ENCODE measurements around the gene FEM1A.
"Not testable (repeated sequence)": the region's sequence is repeated elsewhere in the genome, so short reads cannot be mapped to it uniquely, and the experiment has no call there.

The FEM1A gene

DNA sequence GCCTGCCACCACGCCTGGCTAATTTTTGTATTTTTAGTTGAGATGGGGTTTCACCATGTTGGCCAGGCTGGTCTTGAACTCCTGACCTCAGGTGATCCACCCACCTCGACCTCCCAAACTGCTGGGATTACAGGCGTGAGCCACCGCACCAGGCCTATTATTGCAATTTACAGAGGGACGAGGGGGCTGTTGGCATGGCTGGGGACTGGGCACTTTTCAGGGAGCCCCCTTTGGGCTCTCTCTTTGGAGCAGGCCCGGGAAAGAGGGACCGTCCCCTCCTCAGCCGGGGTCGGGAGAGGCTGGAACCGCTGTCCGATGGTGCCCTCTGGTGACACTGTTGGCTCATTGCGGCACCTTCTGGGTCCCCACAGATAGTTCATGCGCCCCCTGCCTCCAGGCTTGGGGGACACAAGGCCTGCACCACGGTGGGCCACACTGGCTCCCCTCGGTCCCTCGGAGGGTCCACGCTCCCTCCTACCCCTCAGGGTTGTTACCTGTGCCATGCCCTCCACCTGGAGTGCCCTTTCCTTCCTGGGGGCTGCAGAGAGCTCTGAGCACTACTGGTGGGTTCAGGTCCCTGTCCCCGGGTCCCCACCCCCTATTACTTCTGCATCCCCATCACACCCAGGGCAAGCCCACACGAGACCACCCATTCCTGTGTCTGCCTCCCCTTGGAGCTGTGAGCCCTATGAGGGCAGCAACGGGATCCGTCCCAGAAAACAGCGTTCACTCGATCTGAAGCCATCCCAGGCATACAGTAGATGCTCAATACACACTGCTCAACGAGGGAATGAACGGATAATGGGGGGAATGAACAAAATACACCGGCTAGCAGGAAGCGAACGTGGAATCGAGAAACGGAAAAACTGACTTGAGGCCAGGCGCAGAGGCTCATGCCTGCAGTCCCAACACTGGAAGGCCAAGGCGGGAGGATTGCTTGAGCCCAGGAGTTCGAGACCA, 12.5 kb downstream of the FEM1A start:
- peak; percentile 99 for TF ChIP-seq CTCF (IDR thresholded peaks at IDR 0.05; ENCODE audit: low read depth, low read length)
- Histone ChIP-seq H3K27ac (no peak overlapping the region), H3K4me3 (ENCODE audit: low read depth, low read length) (no peak overlapping the region), H3K36me3 (peaks cover 1% of the 10 kb centered on the region; the same call in 1 of the 2 replicates), H3K9me3 (ENCODE audit: severe bottlenecking) (no peaks in the 10 kb centered on the region), H3K27me3 (ENCODE audit: insufficient read depth, low read depth, severe bottlenecking) (no peaks in the 10 kb centered on the region)
- DNase-seq = peak; percentile 82

DNA sequence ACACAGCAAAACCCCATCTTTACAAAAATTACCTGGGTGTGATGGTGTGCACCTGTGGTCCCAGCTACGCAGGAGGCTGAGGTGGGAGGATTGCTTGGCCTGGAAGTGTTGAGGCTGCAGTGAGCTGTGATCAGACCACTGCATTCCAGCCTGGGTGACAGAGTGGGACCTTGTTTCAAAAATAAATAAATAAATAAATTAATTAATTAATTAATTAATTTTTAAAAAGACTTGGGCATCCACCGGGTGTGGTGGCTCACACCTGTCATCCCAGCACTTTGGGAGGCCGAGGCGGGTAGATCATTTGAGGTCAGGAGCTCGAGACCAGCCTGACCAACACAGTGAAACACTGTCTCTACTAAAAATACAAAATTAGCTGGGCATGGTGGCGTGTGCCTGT, 13.6 kb downstream of the FEM1A start:
- not testable (repeated sequence) for H3K27ac ChIP-seq; H3K9me3 ChIP-seq (ENCODE audit: severe bottlenecking); H3K27me3 ChIP-seq (ENCODE audit: insufficient read depth, low read depth, severe bottlenecking); DNase-seq; H3K36me3 ChIP-seq; H3K4me3 ChIP-seq (ENCODE audit: low read depth, low read length)

DNA sequence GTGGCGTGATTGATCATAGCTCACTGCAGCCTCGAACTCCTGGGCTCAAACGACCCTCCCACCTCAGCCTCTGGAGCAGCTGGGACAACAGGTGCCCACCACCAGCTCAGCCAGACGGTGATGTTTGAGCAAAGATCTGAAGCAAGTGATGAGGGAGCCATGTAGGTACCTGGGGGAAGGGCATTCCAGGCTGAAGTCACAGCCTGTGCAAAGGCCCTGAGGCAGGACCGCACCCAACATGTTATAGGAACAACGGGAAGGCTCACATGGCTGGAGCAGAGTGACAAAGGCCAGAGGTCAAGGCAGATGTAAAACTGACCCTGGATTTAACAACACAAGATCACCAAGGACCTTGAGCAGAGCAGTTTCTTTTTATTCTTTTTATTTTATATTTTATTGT, 14.8 kb downstream of the FEM1A start:
- Histone ChIP-seq H3K4me3 (ENCODE audit: low read depth, low read length) (no peak overlapping the region), H3K27me3 (ENCODE audit: insufficient read depth, low read depth, severe bottlenecking) (no peaks in the 10 kb centered on the region), H3K36me3 (no peaks in the 10 kb centered on the region), H3K27ac (no peak overlapping the region), H3K9me3 (ENCODE audit: severe bottlenecking) (no peaks in the 10 kb centered on the region)
- TF ChIP-seq CTCF (IDR thresholded peaks at IDR 0.05; ENCODE audit: low read depth, low read length) = no peak
- DNase-seq = no peak

- no peak for TF ChIP-seq CTCF (IDR thresholded peaks at IDR 0.05; ENCODE audit: low read depth, low read length)
These were observed 15.7 kb downstream of the FEM1A start for GRCh38 chr19:4807188-4807587.

GRCh38 chr19:4811328-4812131, 20.0 kb downstream of the FEM1A start:
- Histone ChIP-seq H3K4me3 (ENCODE audit: low read depth, low read length) (no peak overlapping the region), H3K27ac (no peak overlapping the region), H3K27me3 (ENCODE audit: insufficient read depth, low read depth, severe bottlenecking) (no peaks in the 10 kb centered on the region), H3K9me3 (ENCODE audit: severe bottlenecking) (peaks cover 7% of the 10 kb centered on the region), H3K36me3 (peaks cover 8% of the 10 kb centered on the region)
- peak; percentile 89 for DNase-seq
- peak; percentile 97 for TF ChIP-seq CTCF (IDR thresholded peaks at IDR 0.05; ENCODE audit: low read depth, low read length)

More at GRCh38 chr19:4807188-4807587, 15.7 kb downstream of the FEM1A start:
- no peaks in the 10 kb centered on the region for H3K36me3 ChIP-seq
- DNase-seq = no peak
- H3K27ac ChIP-seq = no peak overlapping the region
- H3K9me3 ChIP-seq (ENCODE audit: severe bottlenecking) = no peaks in the 10 kb centered on the region
- no peaks in the 10 kb centered on the region for H3K27me3 ChIP-seq (ENCODE audit: insufficient read depth, low read depth, severe bottlenecking)
- H3K4me3 ChIP-seq (ENCODE audit: low read depth, low read length) = no peak overlapping the region
